Measurements from ENCODE around the gene GARIN5A.

GARIN5A gene

DNA sequence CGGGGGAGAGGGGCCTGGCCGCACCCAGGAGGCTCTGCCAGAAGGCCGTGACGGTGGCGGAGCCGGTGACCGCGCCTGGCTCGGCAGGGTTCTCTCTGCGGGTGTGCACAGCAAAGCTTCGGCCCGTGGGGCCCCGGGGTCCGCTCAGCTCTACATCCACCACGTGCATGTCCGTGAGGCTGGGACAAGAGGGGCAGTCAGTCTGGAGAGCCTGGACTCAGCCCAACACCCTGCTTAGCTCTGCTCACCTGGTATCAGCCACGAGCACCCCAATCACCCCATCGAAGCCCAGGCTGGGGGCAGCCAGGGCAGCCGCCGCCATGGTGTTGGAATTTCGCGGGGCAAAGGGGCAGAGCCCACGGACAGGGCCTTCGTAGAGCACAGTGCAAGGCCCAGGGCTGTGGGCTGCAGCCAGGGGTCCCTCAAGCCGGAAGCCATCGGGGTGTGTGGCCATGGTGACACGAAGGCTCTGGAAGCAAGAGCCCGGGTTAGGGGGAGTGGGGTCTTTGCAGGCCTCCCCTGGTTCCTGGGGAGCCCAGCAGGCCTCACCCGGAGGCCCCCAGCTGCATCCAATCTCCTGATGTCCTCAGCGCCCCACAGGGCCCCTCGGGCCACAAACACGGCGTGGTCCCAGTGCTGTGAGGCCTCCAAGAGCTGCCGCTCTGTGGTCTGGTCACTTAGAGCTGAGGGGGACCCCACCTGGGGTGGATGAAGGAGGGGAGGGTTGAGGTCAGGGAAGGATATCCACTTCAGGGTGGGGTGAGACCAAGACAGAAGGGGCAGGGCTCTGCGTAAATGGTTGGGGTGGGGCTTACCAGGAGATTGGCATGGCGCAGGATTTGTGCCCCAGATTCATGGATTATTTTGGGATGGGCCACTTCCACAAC lies 35.7 kb upstream of the GARIN5A start:
- Mint-ChIP-seq H3K4me3 (peak overlapping the region; percentile 72), H3K27me3 (peaks cover 32% of the 10 kb centered on the region), H3K27ac (peak overlapping the region; percentile 84), H3K36me3 (ENCODE audit: low read depth) (peaks cover 33% of the 10 kb centered on the region), H3K4me1 (ENCODE audit: low read depth) (peaks cover 36% of the 10 kb centered on the region), H3K9me3 (no peaks in the 10 kb centered on the region)
- intact Hi-C loops (cut with micrococcal nuclease), result no loop called here

DNA sequence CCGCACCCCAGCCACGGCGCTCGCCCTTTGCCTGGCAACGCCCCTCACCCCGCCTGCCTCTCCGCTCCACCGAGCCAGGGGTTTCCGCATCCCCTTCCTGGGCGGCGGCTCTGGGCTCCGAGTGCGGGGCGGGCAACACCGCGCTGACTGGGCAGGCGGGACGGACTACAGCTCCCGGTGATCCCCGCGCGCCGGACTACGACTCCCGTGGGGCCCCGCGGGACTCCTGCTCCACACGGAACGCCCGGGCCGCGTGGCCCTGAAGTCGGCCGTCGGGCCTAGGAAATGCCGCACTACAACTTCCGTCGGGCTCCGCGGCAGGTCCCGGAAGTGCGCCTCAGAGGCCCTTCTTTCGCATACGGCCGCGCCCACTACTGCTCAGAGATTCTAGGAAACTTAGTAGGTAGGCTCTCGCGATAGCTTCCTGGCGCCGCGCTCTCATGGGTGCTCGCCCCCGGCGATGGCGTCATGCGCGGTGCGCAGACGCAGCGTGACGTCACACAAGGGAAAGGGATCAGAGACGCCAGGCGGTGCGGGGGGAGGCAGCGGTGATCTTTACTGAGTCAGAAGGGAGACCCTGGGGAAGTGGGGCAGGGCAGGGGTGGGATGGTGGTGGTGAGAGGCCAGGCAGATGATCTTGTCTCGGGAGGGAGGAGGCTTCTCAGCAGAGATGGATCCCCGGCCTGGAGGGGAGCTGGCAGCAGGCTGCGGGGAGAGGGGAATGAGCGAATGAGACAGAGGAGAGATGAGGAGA lies 34.6 kb upstream of the GARIN5A start, which contains the start of gene JOSD2:
TSS of gene JOSD2 (minus strand) at position 123 of the 754 bp plus-strand sequence. CDS start 760 bp downstream, outside the sequence.
- Mint-ChIP-seq H3K9me3 (no peaks in the 10 kb centered on the region), H3K4me3 (peak within 1 kb of the TSS; percentile 72), H3K27me3 (peaks cover 28% of the 10 kb centered on the region), H3K4me1 (ENCODE audit: low read depth) (peaks cover 42% of the 10 kb centered on the region), H3K27ac (peak within 1 kb of the TSS; percentile 84), H3K36me3 (ENCODE audit: low read depth) (peaks cover 44% of the 10 kb centered on the region)
- intact Hi-C loops (cut with micrococcal nuclease), result loop anchor here (1.0 kb wide), 1 partner anchor 35 kb away; the partner anchor contains the start of genes EMC10 and GARIN5A

DNA sequence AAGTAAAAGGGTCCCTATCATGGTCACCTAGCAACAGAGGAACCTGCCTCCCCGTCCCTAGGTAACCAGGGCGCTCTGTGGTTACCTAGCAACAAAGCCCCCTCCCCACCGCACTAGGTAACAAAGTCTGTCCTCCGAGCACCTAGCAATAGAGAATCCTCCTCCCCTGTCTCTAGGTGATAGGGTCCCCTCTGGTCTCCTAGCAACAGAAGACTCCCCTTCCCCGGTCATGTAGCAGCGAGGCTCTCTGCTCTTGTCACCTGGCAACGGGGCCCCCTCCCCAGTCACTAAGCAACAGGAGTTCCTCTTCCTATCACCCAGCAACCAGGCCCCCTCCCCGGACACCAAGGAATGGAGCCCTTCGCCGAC lies 34.0 kb upstream of the GARIN5A start:
- H3K27me3 Mint-ChIP-seq, result peaks cover 22% of the 10 kb centered on the region

DNA sequence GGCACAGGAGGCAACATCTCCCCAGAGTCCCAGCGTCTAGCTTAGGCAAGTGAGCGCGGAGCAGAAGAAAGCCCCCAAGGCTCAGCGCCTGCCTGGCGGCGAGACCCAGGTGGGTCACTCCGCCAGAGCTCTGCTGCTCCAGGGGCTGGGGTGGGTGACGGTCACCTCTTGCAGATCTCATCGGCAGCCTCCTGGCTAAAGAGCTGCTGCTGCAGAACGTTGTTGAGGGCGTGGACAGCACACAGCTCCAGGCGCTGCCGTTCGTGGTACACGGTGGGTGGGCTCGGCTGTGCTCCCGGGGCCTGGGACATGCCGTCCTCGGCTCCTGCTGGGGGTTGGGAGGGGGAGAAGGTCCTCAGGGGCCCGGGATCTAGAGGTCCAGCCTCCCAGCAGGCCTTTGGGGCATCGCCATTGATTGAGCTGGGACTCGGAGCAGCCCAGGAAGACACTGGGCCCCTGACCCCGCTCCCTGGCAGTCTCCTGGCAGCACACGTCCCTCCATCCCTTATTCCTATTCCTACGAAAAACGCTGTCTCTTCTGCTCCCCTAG lies 33.5 kb upstream of the GARIN5A start:
- H3K4me1 Mint-ChIP-seq (ENCODE audit: low read depth), result peaks cover 42% of the 10 kb centered on the region
- intact Hi-C loops (cut with micrococcal nuclease), result no loop called here
- peak overlapping the region; percentile 84 for H3K27ac Mint-ChIP-seq
- H3K9me3 Mint-ChIP-seq, result no peaks in the 10 kb centered on the region
- H3K27me3 Mint-ChIP-seq, result peaks cover 18% of the 10 kb centered on the region
- peak overlapping the region; percentile 72 for H3K4me3 Mint-ChIP-seq
- peaks cover 53% of the 10 kb centered on the region for H3K36me3 Mint-ChIP-seq (ENCODE audit: low read depth)

More for the DNA sequence above, 34.0 kb upstream of the GARIN5A start:
- Mint-ChIP-seq H3K36me3 (ENCODE audit: low read depth) (peaks cover 50% of the 10 kb centered on the region), H3K27ac (peak overlapping the region; percentile 84), H3K4me3 (peak overlapping the region; percentile 72), H3K4me1 (ENCODE audit: low read depth) (peaks cover 42% of the 10 kb centered on the region), H3K9me3 (no peaks in the 10 kb centered on the region)
- intact Hi-C loops (cut with micrococcal nuclease), result loop anchor here (1.0 kb wide), 1 partner anchor 34 kb away; the partner anchor contains the start of genes EMC10 and GARIN5A

DNA sequence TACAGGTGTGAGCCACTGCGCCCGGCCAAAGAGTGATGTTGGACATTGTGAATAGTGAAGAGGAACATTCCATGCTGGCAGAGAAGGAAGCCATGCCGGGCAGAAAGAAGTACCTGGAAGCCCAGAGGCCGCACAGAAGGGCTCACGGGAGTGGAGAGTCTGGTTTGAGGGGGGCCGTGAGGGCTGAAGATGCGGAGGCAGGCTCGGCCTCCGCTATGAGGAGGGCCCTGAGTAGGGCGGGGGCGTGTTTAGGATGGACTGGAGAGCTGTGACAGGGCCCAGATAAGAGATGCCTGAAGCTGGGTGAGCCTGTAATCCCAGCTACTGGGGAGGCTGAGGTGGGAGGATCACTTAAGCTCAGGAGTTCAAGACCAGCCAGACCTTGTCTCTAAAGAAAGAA lies 32.7 kb upstream of the GARIN5A start:
- Mint-ChIP-seq H3K9me3 (no peaks in the 10 kb centered on the region), H3K36me3 (ENCODE audit: low read depth) (peaks cover 53% of the 10 kb centered on the region), H3K27ac (no peak overlapping the region), H3K27me3 (peaks cover 11% of the 10 kb centered on the region), H3K4me3 (no peak overlapping the region), H3K4me1 (ENCODE audit: low read depth) (peaks cover 42% of the 10 kb centered on the region)
- intact Hi-C loops (cut with micrococcal nuclease), result no loop called here

DNA sequence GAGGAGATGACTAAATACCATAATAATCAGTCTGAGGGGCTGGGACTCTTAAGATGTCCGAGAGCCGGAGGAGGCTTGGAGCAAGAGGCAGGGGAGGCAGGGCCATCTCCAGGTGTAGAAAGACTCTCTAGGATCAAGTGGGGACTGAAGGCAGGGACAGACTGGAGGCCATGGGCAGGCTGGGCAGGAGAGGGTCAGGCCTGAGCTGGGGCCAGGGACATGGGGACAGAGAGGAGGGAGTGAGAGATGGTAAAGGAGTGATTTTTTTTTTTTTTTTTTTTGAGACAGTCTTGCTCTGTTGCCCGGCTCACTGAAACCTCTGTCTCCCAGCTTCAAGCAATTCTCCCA lies 32.2 kb upstream of the GARIN5A start:
- peak overlapping the region; percentile 8 for H3K27ac Mint-ChIP-seq
- H3K4me1 Mint-ChIP-seq (ENCODE audit: low read depth), result peaks cover 42% of the 10 kb centered on the region
- intact Hi-C loops (cut with micrococcal nuclease), result no loop called here
- no peak overlapping the region for H3K4me3 Mint-ChIP-seq
- peaks cover 53% of the 10 kb centered on the region for H3K36me3 Mint-ChIP-seq (ENCODE audit: low read depth)
- H3K9me3 Mint-ChIP-seq, result no peaks in the 10 kb centered on the region
- H3K27me3 Mint-ChIP-seq, result peaks cover 6% of the 10 kb centered on the region

DNA sequence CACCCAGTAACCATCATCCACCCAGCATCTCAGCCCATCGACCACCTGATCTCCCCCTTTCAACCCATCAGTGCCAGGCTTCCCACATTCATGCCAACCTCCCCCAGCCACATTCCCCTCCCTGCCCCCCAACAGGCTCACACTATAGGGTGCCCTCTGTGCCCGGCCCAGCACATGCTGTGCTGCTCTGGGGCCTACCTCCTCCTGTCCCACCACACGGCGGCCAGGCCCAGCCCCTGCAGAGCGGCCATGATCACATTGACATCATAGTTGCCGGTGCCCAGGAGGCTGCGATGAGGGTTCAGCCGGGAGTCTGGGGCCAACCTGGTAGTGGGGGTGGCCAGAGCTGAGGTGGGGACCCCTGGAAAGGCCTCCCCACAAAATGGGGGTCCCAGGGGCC lies 30.7 kb upstream of the GARIN5A start:
- H3K4me1 Mint-ChIP-seq (ENCODE audit: low read depth), result peaks cover 42% of the 10 kb centered on the region
- intact Hi-C loops (cut with micrococcal nuclease), result no loop called here
- no peak overlapping the region for H3K4me3 Mint-ChIP-seq
- H3K9me3 Mint-ChIP-seq, result no peaks in the 10 kb centered on the region
- peaks cover 53% of the 10 kb centered on the region for H3K36me3 Mint-ChIP-seq (ENCODE audit: low read depth)
- no peak overlapping the region for H3K27ac Mint-ChIP-seq
- H3K27me3 Mint-ChIP-seq, result no peaks in the 10 kb centered on the region

DNA sequence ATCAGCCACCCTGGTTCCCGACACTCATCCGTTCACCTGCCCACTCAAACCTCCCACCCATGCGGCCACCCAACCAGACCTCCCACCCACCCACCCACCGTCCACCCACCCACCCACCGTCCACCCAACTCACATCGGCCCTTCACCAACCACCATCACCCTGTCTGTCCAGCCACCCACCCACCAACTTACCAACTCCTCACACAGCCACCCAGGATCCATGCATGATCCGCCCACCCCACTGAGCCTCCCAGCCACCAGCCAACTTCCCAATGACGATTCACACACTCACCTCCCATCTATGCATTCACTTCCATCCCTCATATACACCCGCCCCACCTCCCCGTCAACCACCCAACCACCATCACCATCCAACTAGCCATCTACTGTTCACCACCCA lies 30.1 kb upstream of the GARIN5A start:
- Mint-ChIP-seq H3K9me3 (no peaks in the 10 kb centered on the region), H3K27ac (no peak overlapping the region), H3K4me3 (no peak overlapping the region), H3K27me3 (no peaks in the 10 kb centered on the region), H3K36me3 (ENCODE audit: low read depth) (peaks cover 53% of the 10 kb centered on the region), H3K4me1 (ENCODE audit: low read depth) (peaks cover 41% of the 10 kb centered on the region)
- intact Hi-C loops (cut with micrococcal nuclease), result no loop called here

DNA sequence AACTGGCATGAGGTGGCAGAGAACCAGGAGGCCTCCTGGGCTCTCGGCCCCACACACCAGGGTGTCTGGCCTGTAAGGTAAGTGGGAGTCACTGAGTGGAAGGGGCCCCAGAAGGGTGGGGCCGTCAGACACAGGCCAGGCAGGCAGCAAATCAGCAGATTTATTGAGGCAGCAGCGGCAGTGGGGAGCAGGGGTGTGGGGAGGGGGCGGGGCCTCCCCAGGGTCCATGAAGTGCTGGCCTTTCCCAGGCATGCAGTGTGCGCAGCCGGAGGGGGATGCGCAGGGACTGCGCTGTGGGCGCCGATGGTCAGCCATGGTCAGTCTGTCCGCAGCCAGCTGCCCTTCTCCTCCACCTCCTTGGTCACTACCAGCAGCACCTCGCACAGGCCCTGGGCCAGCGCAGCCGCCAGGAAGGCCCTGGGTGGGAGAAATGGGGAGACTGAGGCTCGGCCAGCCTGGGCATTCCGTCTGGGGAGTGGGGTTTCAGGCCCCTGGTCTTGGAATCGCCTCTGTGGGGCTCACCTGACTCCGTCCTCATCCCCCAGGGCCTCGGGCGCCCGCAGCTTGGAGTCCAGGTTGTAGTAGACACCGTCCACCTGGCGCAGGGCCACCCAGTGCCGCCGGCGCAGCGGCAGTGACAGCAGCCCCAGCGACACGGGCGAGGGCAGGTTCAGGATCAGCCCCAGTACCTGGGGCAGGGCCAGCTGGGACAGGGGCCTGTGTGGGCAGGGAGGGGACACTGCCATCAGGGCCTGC lies 29.4 kb upstream of the GARIN5A start:
- Mint-ChIP-seq H3K4me1 (ENCODE audit: low read depth) (peaks cover 34% of the 10 kb centered on the region), H3K36me3 (ENCODE audit: low read depth) (peaks cover 50% of the 10 kb centered on the region), H3K27ac (no peak overlapping the region), H3K9me3 (no peaks in the 10 kb centered on the region), H3K27me3 (no peaks in the 10 kb centered on the region), H3K4me3 (no peak overlapping the region)
- intact Hi-C loops (cut with micrococcal nuclease), result no loop called here

DNA sequence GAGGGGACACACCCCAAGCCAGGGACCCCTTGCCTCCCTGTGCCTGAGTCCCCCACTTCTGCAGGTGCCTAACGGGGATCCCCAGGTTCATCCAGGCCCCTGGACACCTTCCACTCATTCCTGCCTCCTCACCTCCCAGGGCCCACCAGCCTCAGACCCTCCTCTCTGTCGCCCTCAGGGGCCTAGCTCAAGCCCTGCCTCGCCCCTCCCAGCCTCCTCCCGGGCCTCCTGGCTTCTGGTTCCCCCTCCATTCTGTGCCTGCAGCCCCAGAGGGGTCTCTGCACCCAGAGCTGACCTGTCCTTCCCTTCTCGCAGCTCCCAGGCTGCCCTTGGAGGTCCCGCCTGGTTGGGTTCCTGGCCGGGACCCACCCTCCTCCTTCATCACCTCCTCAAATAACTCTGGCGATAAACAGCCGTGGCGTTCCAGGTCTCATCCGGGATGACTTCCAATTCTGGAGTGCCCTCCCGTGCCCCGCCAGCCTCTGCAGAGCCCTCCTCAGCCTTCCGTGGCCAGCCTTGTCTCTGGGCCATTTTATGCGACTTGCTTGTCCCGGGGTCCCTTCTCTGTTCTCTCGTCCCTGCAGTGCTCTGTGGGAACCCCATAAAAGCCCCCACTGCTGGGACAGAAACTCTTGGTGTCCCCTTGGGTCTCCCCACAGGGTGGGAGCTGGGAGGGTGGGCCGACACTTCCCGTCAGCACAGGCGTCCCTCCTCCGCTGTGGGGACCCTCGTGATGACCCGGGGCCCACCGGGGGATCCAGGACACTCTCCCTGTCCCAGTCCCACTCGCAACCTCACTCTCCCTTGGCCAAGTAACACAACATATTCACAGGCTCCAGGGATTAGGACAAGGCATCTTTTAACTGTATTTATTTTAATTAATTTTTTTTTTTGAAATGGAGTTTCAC lies 25.2 kb upstream of the GARIN5A start:
- H3K36me3 Mint-ChIP-seq (ENCODE audit: low read depth), result peaks cover 15% of the 10 kb centered on the region
- intact Hi-C loops (cut with micrococcal nuclease), result no loop called here
- H3K9me3 Mint-ChIP-seq, result no peaks in the 10 kb centered on the region
- H3K27me3 Mint-ChIP-seq, result no peaks in the 10 kb centered on the region
- no peak overlapping the region for H3K27ac Mint-ChIP-seq
- peaks cover 1% of the 10 kb centered on the region for H3K4me1 Mint-ChIP-seq (ENCODE audit: low read depth)
- no peak overlapping the region for H3K4me3 Mint-ChIP-seq

DNA sequence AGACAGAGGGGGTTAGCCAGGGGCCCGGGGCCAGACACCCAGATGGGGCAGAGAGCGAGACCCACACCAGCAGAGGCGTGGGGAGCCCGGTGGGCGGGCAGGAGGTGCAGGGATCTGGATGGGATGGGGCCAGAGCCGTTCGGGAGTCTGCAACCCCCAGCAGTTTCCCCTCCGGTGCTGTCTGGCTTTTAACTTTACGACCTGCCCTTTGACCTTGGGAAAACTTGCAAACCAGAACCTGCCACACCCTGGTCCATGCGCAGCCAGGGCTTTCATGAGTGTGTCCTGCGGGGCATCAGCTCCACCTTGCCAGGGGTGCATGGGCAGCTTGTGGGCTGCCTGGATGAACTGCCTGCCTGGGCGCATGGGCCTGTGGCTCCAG lies 24.5 kb upstream of the GARIN5A start:
- Mint-ChIP-seq H3K9me3 (no peaks in the 10 kb centered on the region), H3K27me3 (peaks cover 1% of the 10 kb centered on the region), H3K36me3 (ENCODE audit: low read depth) (peaks cover 9% of the 10 kb centered on the region), H3K4me3 (no peak overlapping the region), H3K4me1 (ENCODE audit: low read depth) (no peaks in the 10 kb centered on the region), H3K27ac (no peak overlapping the region)
- intact Hi-C loops (cut with micrococcal nuclease), result no loop called here

DNA sequence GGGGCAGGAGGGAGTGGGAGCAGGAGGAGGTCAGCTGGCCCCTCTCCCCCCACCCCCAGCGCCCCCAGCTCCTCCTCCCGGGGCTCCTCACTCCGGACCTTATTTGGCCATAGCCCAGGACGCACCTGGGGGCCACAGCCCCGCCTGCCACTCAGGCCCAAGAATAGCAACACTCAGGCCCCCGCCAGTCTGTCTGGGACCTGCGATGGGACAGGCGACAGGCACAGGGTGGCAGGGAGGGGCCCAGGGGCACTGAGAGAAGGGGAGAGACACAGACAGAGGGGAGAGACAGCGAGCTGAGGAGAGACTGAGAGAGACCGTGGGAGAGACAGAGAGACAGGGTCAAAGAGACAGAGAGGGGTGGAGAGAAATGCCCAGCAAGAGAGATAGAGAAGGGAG lies 24.1 kb upstream of the GARIN5A start:
- Mint-ChIP-seq H3K36me3 (ENCODE audit: low read depth) (peaks cover 5% of the 10 kb centered on the region), H3K4me3 (no peak overlapping the region), H3K9me3 (no peaks in the 10 kb centered on the region), H3K27me3 (peaks cover 2% of the 10 kb centered on the region), H3K27ac (no peak overlapping the region), H3K4me1 (ENCODE audit: low read depth) (no peaks in the 10 kb centered on the region)
- intact Hi-C loops (cut with micrococcal nuclease), result no loop called here

All from dendritic cell treated with granulocyte-macrophage colony-stimulating factor and Interleukin-4, amounts not matched to agents 40 ng/mL and 50 ng/mL, for 4 days (primary cell).